H1 (cell line): ENCODE measurements around the gene PPP6R1. TPM values are rescaled to one million over a fixed set of nuclear protein-coding genes. Genes with fewer than 3 reads are reported as not detected.

Source experiments
- BRCA1 ChIP-seq: IDR thresholded peaks from 2 replicates; pipeline ENCODE4 v1.6.1; 2012; ENCODE audit warnings: low read depth, low read length, improper control_type of control experiment
- CEBPB ChIP-seq: IDR thresholded peaks from 2 replicates; pipeline ENCODE4 v1.6.1; 2012; ENCODE audit warnings: low read depth, low read length
- EZH2 ChIP-seq: fragments of 200-600 bp; sonication (generic); IDR thresholded peaks from 2 replicates; pipeline ENCODE4 v1.7.1; 2012; ENCODE audit warnings: low read depth, mild to moderate bottlenecking, moderate library complexity, low read length, inconsistent platforms; ENCODE audit not compliant: severe bottlenecking
- GABPA ChIP-seq: IDR thresholded peaks from 2 replicates; pipeline ENCODE4 v1.6.1; 2011; ENCODE audit warnings: mild to moderate bottlenecking, low read length, moderate library complexity, borderline replicate concordance; ENCODE audit not compliant: insufficient read depth
- MAFK ChIP-seq: IDR thresholded peaks from 2 replicates; pipeline ENCODE4 v1.6.1; 2012; ENCODE audit warnings: low read depth, mild to moderate bottlenecking, improper control_type of control experiment, low read length
- RXRA ChIP-seq: IDR thresholded peaks from 2 replicates; pipeline ENCODE4 v1.6.1; 2011; ENCODE audit warnings: low read depth, mild to moderate bottlenecking, low read length, moderate library complexity; ENCODE audit not compliant: insufficient read depth
- SIRT6 ChIP-seq: IDR thresholded peaks from one replicate; pipeline ENCODE4 v1.7.1; 2012; ENCODE audit warnings: low read length, inconsistent platforms
- SUZ12 ChIP-seq: fragments of 200-600 bp; sonication (generic); IDR thresholded peaks from 2 replicates; pipeline ENCODE4 v1.6.1; 2012; ENCODE audit warnings: mild to moderate bottlenecking, inconsistent platforms, low read length, moderate library complexity, mixed read lengths
- TBP ChIP-seq: IDR thresholded peaks from 2 replicates; pipeline ENCODE4 v1.6.1; 2011; ENCODE audit warnings: low read depth, low read length, improper control_type of control experiment
- polyA plus RNA-seq, 7 experiments: library from polyadenylated mRNA; depleted of rRNA in 3 of 7; stranded (reverse) in 5 of 7; unstranded in 2 of 7; fragments of >200 nt in 5 of 7; fragments of 200-250 nt in 2 of 7; gene quantifications; 1 replicate in 5 of 7; 2 replicates in 1 of 7; 4 replicates in 1 of 7; pipeline versions ENCODE4 v1.2.1 to v1.2.3, GENCODE V29; 2011 to 2013; ENCODE audit warnings: missing spikeins in 2 of 7, mixed read lengths in 2 of 7
- total RNA-seq: library from RNA; stranded (reverse); fragmentation: NEBNext Ultra II Directional; extraction: Animal tissue kit (Norgen Biotek cat#: 25700); gene quantifications from 2 replicates; pipeline ENCODE4 v1.2.1, GENCODE V29; 2021
- TF ChIP-seq, protein P1 (sequence below): fragments of 300-600 bp; sonication (generic); IDR thresholded peaks from 2 replicates; pipeline ENCODE4 v1.7.1; 2012; ENCODE audit warnings: low read length, moderate library complexity, mild to moderate bottlenecking, inconsistent platforms; ENCODE audit not compliant: insufficient replicate concordance

PPP6R1 gene
- total and polyA plus RNA-seq, 2 of the 8 experiments (the other 6 are each of a cell fraction or from before 2014, with no cell fraction given), result 36.4 to 74.4 TPM

DNA sequence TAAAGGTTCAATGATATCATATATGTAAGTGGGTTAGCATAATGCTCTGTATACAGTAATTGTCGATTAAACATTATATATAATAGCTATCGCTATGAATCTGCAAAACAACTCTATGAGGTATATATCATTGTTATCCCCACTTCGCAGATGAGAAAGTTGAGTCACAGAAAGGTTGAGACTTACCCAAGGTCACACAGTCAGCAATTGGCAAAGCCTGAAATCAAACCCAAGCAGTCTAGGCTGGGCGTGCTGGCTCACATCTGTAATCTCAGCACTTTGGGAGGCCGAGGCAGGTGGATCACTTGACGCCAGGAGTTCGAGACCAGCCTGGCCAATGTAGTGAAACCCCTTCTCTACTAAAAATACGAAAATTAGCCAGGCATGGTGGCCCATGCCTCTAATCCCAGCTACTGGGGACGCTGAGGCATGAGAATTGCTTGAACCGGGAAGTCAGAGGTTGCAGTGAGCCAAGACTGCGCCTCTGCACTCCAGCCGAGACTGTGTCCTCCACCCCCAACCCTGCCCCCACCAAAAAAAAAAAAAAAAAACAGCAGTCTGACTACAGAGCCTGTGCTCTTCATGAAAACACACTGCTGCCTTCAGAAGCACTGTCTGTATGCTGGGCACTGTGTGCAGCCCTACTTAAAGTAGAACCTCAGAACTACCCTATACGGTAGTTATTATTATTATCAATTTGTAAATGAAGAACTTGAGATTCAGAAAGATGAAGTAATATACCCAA is 19.7 kb upstream of the PPP6R1 start (continued):
- TF ChIP-seq, protein P1, sequence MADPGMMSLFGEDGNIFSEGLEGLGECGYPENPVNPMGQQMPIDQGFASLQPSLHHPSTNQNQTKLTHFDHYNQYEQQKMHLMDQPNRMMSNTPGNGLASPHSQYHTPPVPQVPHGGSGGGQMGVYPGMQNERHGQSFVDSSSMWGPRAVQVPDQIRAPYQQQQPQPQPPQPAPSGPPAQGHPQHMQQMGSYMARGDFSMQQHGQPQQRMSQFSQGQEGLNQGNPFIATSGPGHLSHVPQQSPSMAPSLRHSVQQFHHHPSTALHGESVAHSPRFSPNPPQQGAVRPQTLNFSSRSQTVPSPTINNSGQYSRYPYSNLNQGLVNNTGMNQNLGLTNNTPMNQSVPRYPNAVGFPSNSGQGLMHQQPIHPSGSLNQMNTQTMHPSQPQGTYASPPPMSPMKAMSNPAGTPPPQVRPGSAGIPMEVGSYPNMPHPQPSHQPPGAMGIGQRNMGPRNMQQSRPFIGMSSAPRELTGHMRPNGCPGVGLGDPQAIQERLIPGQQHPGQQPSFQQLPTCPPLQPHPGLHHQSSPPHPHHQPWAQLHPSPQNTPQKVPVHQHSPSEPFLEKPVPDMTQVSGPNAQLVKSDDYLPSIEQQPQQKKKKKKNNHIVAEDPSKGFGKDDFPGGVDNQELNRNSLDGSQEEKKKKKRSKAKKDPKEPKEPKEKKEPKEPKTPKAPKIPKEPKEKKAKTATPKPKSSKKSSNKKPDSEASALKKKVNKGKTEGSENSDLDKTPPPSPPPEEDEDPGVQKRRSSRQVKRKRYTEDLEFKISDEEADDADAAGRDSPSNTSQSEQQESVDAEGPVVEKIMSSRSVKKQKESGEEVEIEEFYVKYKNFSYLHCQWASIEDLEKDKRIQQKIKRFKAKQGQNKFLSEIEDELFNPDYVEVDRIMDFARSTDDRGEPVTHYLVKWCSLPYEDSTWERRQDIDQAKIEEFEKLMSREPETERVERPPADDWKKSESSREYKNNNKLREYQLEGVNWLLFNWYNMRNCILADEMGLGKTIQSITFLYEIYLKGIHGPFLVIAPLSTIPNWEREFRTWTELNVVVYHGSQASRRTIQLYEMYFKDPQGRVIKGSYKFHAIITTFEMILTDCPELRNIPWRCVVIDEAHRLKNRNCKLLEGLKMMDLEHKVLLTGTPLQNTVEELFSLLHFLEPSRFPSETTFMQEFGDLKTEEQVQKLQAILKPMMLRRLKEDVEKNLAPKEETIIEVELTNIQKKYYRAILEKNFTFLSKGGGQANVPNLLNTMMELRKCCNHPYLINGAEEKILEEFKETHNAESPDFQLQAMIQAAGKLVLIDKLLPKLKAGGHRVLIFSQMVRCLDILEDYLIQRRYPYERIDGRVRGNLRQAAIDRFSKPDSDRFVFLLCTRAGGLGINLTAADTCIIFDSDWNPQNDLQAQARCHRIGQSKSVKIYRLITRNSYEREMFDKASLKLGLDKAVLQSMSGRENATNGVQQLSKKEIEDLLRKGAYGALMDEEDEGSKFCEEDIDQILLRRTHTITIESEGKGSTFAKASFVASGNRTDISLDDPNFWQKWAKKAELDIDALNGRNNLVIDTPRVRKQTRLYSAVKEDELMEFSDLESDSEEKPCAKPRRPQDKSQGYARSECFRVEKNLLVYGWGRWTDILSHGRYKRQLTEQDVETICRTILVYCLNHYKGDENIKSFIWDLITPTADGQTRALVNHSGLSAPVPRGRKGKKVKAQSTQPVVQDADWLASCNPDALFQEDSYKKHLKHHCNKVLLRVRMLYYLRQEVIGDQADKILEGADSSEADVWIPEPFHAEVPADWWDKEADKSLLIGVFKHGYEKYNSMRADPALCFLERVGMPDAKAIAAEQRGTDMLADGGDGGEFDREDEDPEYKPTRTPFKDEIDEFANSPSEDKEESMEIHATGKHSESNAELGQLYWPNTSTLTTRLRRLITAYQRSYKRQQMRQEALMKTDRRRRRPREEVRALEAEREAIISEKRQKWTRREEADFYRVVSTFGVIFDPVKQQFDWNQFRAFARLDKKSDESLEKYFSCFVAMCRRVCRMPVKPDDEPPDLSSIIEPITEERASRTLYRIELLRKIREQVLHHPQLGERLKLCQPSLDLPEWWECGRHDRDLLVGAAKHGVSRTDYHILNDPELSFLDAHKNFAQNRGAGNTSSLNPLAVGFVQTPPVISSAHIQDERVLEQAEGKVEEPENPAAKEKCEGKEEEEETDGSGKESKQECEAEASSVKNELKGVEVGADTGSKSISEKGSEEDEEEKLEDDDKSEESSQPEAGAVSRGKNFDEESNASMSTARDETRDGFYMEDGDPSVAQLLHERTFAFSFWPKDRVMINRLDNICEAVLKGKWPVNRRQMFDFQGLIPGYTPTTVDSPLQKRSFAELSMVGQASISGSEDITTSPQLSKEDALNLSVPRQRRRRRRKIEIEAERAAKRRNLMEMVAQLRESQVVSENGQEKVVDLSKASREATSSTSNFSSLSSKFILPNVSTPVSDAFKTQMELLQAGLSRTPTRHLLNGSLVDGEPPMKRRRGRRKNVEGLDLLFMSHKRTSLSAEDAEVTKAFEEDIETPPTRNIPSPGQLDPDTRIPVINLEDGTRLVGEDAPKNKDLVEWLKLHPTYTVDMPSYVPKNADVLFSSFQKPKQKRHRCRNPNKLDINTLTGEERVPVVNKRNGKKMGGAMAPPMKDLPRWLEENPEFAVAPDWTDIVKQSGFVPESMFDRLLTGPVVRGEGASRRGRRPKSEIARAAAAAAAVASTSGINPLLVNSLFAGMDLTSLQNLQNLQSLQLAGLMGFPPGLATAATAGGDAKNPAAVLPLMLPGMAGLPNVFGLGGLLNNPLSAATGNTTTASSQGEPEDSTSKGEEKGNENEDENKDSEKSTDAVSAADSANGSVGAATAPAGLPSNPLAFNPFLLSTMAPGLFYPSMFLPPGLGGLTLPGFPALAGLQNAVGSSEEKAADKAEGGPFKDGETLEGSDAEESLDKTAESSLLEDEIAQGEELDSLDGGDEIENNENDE, result no peak
- TF ChIP-seq TBP (no peak), SIRT6 (no peak), SUZ12 (no peak), RXRA (no peak), MAFK (no peak), GABPA (no peak), EZH2 (no peak), BRCA1 (no peak), CEBPB (no peak)
